ENCODE measurements around the gene EEF1B2. TPM values are rescaled to one million over a fixed set of nuclear protein-coding genes. Genes with fewer than 3 reads are reported as not detected.
"Not testable (repeated sequence)": the region's sequence is repeated elsewhere in the genome, so short reads cannot be mapped to it uniquely, and the experiment has no call there.

The EEF1B2 gene
- total RNA-seq: 559 TPM

GRCh38 chr2:206159346-206160124, at the start of gene EEF1B2, which contains the start of gene NDUFS1:
Gene EEF1B2, plus strand, starts transcription at chr2:206159895. Its CDS starts 85 bp downstream, at chr2:206159980.
Gene NDUFS1, minus strand, starts transcription at chr2:206159444. Its CDS starts 5,766 bp downstream, at chr2:206153678.
- peak; percentile 97 for DNase-seq (ENCODE audit: low spot score)

DNA sequence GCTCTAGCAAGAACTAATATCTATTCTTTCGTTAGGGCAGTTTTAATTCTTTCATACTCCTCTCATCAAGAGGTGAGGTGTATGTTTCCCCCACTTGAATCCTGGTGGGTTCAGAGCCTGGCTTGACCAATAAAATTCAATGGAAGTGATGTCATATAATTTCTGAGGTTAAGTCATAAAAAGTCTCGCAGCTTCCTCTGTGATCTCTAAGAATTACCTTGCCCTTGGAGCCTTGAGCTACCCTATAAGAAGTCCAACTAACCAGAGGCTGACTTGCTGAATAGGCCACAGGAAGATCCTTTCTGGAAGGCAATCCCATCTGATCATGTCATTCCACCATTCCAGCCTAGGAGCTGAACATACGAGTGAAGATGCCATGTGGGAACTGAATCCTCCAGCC, 47.6 kb upstream of the EEF1B2 start:
- DNase-seq (ENCODE audit: low spot score): no peak

DNA sequence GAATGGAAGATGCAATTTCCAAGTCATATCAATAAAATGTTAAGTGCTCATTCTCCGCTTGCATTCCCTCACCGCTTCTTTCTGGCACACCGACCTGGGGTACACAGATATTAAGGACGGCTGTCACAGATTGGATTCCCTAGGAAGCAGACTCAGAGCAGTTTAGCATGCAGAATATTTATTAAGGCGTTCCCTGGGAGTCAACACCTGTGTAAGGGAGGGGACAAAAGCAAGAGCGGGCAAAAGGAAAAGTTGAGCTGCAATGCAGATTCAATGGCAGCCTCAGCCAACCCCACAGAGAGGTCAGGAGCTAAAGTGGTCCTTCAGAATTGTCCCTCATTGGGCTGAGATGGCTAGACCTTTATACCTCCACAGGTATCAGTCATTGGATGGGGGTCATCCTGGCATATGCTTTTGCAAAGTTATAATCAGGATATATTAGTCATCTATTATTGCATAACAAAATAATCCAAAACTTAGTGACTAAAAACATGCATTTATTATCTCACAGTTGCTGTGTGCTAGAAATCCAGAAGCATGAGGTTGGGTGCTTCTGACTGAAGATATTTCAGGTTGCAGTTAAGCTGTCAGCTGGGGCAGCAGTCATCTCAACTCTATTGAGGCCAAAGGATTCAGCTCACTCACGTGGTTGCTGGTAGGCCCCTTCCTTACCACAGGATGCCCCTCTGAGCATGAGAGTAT, 46.7 kb upstream of the EEF1B2 start:
- DNase-seq (ENCODE audit: low spot score): no peak

GRCh38 chr2:206115026-206115578, 44.6 kb upstream of the EEF1B2 start:
- DNase-seq (ENCODE audit: low spot score): no peak

DNA sequence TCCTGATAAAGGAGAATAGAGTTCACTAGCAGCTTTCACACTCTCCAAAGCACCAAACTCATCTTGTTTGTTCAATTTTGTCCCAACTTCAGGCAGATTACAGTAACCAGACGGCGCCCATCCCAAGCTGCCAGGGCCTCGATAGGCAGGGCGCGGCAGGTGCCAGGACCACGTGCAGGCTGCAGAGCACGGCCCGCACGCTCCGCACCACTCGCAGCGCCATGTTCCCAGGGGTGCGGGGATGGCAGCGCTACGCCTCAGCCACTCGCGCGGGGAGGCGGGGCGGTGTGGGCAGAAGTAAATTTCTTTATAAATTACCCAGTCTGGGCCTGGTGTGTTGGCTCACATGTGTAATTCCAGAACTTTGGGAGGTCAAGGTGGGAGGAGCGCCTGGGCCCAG, 43.4 kb upstream of the EEF1B2 start:
- DNase-seq (ENCODE audit: low spot score): no peak

GRCh38 chr2:206122569-206122968, 37.1 kb upstream of the EEF1B2 start:
- DNase-seq (ENCODE audit: low spot score): not testable (repeated sequence)

GRCh38 chr2:206125901-206126300, 33.8 kb upstream of the EEF1B2 start:
- no peak for DNase-seq (ENCODE audit: low spot score)

DNA sequence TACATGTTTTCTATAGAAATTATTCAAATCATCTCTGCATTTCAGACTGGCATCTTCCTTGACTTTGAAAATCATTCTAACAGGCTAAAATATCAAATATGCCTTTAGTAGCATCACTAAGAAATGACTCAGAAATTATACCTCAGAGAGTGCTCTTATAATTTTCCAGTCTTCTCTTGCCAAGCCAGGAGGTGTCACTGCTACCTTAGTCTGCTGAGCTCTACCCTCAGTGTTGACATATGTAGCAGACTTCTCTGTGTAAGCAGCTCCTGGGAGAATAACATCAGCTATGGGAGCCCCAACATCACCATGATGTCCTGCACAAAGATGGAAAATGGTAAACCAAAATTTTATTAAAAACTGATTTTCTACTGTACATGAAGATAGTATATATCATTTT, 32.0 kb upstream of the EEF1B2 start:
- DNase-seq (ENCODE audit: low spot score): no peak

- DNase-seq (ENCODE audit: low spot score): no peak
Measured at GRCh38 chr2:206143451-206143850, 16.2 kb upstream of the EEF1B2 start.

GRCh38 chr2:206144383-206144782, 15.3 kb upstream of the EEF1B2 start:
- DNase-seq (ENCODE audit: low spot score): no peak

GRCh38 chr2:206145665-206146064, 14.0 kb upstream of the EEF1B2 start:
- no peak for DNase-seq (ENCODE audit: low spot score)

GRCh38 chr2:206149330-206149729, 10.4 kb upstream of the EEF1B2 start:
- DNase-seq (ENCODE audit: low spot score): no peak

DNA sequence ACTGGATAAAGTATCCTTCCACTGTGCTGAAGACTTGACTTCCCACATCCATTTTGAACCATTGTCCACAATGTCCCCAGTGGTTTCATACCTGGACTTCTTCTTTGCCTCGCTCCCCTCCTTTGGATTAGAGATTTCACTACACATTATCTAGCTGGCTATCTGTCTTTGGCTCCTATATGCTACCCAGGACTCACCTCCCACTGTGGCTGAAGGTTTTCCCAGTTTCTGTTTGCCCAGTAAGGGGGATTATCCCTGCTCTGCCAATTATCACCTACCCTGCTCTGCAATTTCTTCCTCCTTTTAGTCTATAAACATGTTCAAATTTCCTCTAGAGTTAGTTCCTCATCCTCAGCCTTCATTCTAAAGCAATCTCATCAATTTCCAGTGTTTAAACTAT, 9.5 kb upstream of the EEF1B2 start:
- DNase-seq (ENCODE audit: low spot score): no peak

DNA sequence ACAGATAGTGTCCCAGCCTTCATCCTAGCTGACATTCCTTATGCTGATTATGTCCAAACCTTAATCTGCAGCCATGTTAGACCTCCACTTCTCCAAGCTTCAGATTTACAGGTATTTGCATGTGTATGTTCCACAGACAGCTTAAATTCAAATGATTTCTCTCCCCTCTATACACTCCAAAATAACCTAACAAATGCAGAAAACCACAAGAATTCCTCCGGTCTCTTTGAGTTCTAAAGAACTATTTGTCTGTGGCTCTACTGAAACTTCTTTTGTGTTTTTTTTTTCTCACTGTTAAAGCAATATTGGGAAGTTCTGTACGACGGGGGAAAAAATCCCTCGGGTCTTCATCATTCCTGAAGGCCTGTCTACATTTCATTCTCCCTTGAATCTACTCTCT, 9.1 kb upstream of the EEF1B2 start:
- no peak for DNase-seq (ENCODE audit: low spot score)

GRCh38 chr2:206154197-206154596, 5.5 kb upstream of the EEF1B2 start:
- no peak for DNase-seq (ENCODE audit: low spot score)

DNA sequence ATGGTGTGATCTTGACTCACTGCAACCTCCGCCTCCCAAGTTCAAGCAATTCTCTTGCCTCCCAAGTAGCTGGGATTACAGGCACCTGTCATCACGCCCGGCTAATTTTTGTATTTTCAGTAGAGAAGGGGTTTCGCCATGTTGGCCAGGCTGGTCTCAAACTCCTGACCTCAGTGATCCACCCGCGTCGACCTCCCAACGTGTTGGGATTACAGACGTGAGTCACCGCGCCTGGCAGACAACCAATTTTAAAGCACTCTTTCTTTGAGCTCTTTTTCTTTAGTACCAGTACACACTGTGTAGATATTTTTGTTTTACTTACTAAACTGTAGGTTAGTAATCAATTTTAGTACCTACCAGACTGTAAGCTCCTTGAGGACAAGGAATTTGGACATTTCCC, 2.7 kb upstream of the EEF1B2 start:
- DNase-seq (ENCODE audit: low spot score): not testable (repeated sequence)

DNA sequence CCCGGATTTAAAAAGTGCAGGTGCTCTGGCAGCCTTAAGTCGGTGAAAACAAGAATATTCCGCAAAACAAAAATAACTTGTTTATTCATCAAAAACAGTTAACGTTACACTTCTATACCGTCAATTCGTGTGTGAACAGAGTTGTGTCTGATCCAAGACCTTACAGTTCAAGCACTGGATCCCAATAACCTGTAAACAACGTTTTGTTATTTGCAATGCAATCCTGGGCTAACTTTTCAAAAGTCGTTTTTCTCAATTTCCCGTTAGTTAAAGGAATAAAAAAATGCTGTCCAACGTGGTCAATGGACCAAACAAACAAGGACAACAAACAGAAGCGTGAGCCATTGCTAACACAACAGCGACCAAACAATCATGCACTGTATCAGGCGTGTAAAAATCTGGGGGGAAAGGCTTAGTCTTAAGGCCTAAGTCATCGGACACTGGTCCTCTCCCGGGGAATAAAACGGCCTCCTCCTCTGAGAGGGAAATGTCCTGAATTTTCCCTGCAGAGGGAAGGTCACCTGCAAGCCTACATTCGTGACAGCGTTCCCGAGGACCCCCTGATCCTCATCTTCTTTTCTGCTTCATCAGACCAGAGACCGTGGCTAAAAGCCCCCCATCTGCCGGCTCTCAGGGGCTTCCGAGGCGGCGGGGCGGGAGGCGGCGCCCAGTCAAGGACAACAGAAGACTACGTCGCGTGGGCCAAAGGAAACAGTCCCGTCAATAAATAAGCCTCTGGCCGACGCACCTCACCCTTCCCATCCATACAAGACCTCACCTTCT, 941 bp upstream of the EEF1B2 start:
- DNase-seq (ENCODE audit: low spot score): no peak

DNA sequence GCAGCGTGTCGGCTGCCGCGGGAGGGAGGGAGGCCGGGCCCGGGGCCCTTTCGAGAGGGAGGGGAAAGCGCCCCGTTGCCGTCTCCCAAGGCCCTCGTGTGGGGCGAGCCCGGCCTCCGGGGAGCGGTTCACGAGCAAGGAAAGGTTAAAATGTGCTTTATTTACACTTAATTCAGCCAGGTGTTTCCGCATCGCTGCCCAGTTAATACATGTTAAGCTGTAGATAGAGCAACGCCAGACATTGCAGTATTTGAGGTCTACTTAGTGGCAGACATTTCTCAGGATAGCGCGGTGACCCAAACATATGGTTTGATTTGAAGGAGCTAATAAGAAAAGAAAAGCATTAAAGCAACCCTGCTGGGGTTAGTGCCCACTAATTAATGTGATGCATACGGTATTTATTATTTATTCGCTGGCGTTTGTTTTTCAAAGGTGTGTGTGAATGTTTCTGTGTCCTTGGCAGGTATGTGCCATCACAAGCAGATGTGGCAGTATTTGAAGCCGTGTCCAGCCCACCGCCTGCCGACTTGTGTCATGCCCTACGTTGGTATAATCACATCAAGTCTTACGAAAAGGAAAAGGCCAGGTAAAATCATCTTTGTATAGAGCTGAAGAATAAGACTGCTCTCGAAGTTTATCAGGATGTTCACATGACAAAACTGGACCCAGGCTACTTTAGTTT, 571 bp downstream of the EEF1B2 start:
- peak; percentile 70 for DNase-seq (ENCODE audit: low spot score)

DNA sequence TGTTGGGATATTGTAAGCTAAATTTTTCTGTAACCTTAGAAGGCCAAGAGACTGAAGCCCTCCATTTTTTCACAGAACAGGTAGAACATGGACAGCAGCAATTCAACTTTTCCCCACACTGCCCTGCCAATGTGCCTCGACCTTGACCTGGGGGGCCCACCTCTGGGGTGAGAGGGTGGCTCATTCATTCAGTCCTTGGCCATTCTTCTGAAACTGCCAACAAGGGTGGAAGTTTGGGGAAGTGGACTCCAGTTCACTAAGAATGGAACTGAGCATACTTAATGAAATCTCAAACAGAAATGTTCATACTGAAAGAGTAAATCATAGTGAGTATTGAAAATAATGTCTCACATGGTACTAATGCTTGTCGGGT, 1.1 kb downstream of the EEF1B2 start:
- no peak for DNase-seq (ENCODE audit: low spot score)

DNA sequence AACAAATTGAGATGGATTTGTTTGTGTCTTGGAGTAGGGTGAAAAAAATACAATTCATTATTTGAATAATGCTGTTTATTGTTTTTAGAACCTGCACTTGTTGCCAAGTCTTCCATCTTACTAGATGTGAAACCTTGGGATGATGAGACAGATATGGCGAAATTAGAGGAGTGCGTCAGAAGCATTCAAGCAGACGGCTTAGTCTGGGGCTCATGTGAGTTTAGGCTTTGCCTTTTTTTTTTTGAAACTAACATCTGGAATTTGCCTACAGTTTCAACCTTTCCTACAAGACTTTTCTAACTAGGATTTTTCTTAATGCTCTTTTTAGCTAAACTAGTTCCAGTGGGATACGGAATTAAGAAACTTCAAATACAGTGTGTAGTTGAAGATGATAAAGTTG, 2.7 kb downstream of the EEF1B2 start:
- not testable (repeated sequence) for DNase-seq (ENCODE audit: low spot score)

- DNase-seq (ENCODE audit: low spot score): no peak
Measured at GRCh38 chr2:206163251-206163880, 3.7 kb downstream of the EEF1B2 start.

Measured in ureter (tissue), 1 donor.